Fibroblast of skin of scalp (primary cell): ENCODE results near the gene UNC13C.

Experiments used
- DNase-seq: peaks from one replicate; pipeline ENCODE4 v3.0.0-alpha.2; 2013

Gene UNC13C

GRCh38 chr15:54502416-54503075 is 524.3 kb downstream of the UNC13C start:
- DNase-seq: peak; percentile 2

GRCh38 chr15:54504695-54505094 is 526.5 kb downstream of the UNC13C start:
- DNase-seq: no peak

- no peak for DNase-seq
These were observed 528.8 kb downstream of the UNC13C start for GRCh38 chr15:54506977-54507524.

GRCh38 chr15:54514601-54515000 is 536.4 kb downstream of the UNC13C start:
- DNase-seq: no peak

- DNase-seq: no peak
These were observed 537.7 kb downstream of the UNC13C start for GRCh38 chr15:54515664-54516582.

- DNase-seq: no peak
These were observed 539.1 kb downstream of the UNC13C start for GRCh38 chr15:54517366-54517765.

GRCh38 chr15:54518156-54518882 is 540.1 kb downstream of the UNC13C start:
- no peak for DNase-seq

- no peak for DNase-seq
These were observed 541.3 kb downstream of the UNC13C start for GRCh38 chr15:54519577-54519976.

- DNase-seq: no peak
These were observed 542.4 kb downstream of the UNC13C start for GRCh38 chr15:54520616-54521015.

- no peak for DNase-seq
These were observed 543.0 kb downstream of the UNC13C start for GRCh38 chr15:54521206-54521605.

- no peak for DNase-seq
These were observed 549.8 kb downstream of the UNC13C start for GRCh38 chr15:54528021-54528420.

- peak; percentile 1 for DNase-seq
These were observed 562.5 kb downstream of the UNC13C start for GRCh38 chr15:54540721-54541120.

GRCh38 chr15:54547491-54547890 is 569.2 kb downstream of the UNC13C start:
- DNase-seq: no peak

GRCh38 chr15:54550954-54551353 is 572.7 kb downstream of the UNC13C start:
- DNase-seq: no peak

- no peak for DNase-seq
These were observed 578.0 kb downstream of the UNC13C start for GRCh38 chr15:54556231-54556630.

- DNase-seq: no peak
These were observed 581.3 kb downstream of the UNC13C start for GRCh38 chr15:54559405-54560069.

- no peak for DNase-seq
These were observed 582.2 kb downstream of the UNC13C start for GRCh38 chr15:54560417-54560816.

- no peak for DNase-seq
These were observed 585.9 kb downstream of the UNC13C start for GRCh38 chr15:54564166-54564565.

- no peak for DNase-seq
These were observed 588.4 kb downstream of the UNC13C start for GRCh38 chr15:54566654-54567053.

- DNase-seq: no peak
These were observed 589.3 kb downstream of the UNC13C start for GRCh38 chr15:54567408-54568035.

- no peak for DNase-seq
These were observed 590.1 kb downstream of the UNC13C start for GRCh38 chr15:54568381-54568780.

GRCh38 chr15:54571576-54571975 is 593.3 kb downstream of the UNC13C start:
- DNase-seq: no peak
